ENCODE results near the gene MMP24. TPM values are rescaled to one million over a fixed set of nuclear protein-coding genes. Genes with fewer than 3 reads are reported as not detected.

MMP24 gene
- polyA plus RNA-seq, 1 of the 3 experiments (the other 2 are of a cell fraction) = 18.1 TPM

- TF ChIP-seq YY1 (IDR thresholded peaks at IDR 0.05; ENCODE audit: low read depth) = no peak
- no peak for TF ChIP-seq CHD2 (IDR thresholded peaks at IDR 0.05; ENCODE audit: low read length, partially characterized antibody)
- TF ChIP-seq TEAD4 (IDR thresholded peaks at IDR 0.05; ENCODE audit: borderline replicate concordance, insufficient read depth) = peak; percentile 80; the same call in 1 of the 2 replicates
- peak; percentile 90 for TF ChIP-seq FOSL2 (IDR thresholded peaks at IDR 0.05; ENCODE audit: borderline replicate concordance, low read depth)
- TF ChIP-seq ELF1 (IDR thresholded peaks at IDR 0.05) = no peak
- TF ChIP-seq NFIC (IDR thresholded peaks at IDR 0.05; ENCODE audit: borderline replicate concordance) = peak; percentile 88
- TF ChIP-seq RFX5 (IDR thresholded peaks at IDR 0.05; ENCODE audit: low read length) = no peak
- no peak for TF ChIP-seq SMC3 (IDR thresholded peaks at IDR 0.05; ENCODE audit: low read depth, low read length)
- TF ChIP-seq EP300 (IDR thresholded peaks at IDR 0.05; ENCODE audit: borderline replicate concordance in 1 of 2, low read depth in 1 of 2, low read length in 1 of 2) = peak in 1 of 2 experiments; percentile 95; a peak in 2 of 4 replicates
- peak; percentile 43; the same call in 1 of the 2 replicates for TF ChIP-seq FOXM1 (IDR thresholded peaks at IDR 0.05; ENCODE audit: low read depth)
- TF ChIP-seq USF2 (IDR thresholded peaks at IDR 0.05; ENCODE audit: borderline replicate concordance, low read depth, low read length) = no peak
- TF ChIP-seq TAF1 (IDR thresholded peaks at IDR 0.05; ENCODE audit: borderline replicate concordance, low read depth, low read length) = no peak
- TF ChIP-seq ZBTB33 (IDR thresholded peaks at IDR 0.05; ENCODE audit: borderline replicate concordance, low read depth) = peak; percentile 56; the same call in 1 of the 2 replicates
- TF ChIP-seq PBX3 (IDR thresholded peaks at IDR 0.05) = peak; percentile 77
- TF ChIP-seq RXRA (IDR thresholded peaks at IDR 0.05; ENCODE audit: borderline replicate concordance, low read depth) = peak; percentile 92
- TF ChIP-seq FOXJ3 (CRISPR knock-in tag; IDR thresholded peaks at IDR 0.05) = no peak
Measured at GRCh38 chr20:35312318-35312717, 85.8 kb downstream of the MMP24 start (continued).

GRCh38 chr20:35314816-35315631, 88.5 kb downstream of the MMP24 start:
- DNase-seq = no peak
- TF ChIP-seq FOSL2 (IDR thresholded peaks at IDR 0.05; ENCODE audit: borderline replicate concordance, low read depth) (no peak), YY1 (IDR thresholded peaks at IDR 0.05; ENCODE audit: low read depth) (no peak), RAD21 (IDR thresholded peaks at IDR 0.05; ENCODE audit: low read length) (no peak), FOXM1 (IDR thresholded peaks at IDR 0.05; ENCODE audit: low read depth) (no peak), NFIC (IDR thresholded peaks at IDR 0.05; ENCODE audit: borderline replicate concordance) (no peak), PBX3 (IDR thresholded peaks at IDR 0.05) (no peak), NRF1 (IDR thresholded peaks at IDR 0.05; ENCODE audit: low read depth, low read length) (no peak), POLR2AphosphoS5 (IDR thresholded peaks at IDR 0.05; ENCODE audit: low read depth, low read length) (no peak), JUND (IDR thresholded peaks at IDR 0.05) (no peak), SIN3A (IDR thresholded peaks at IDR 0.05; ENCODE audit: borderline replicate concordance, low read depth, low read length) (no peak), USF1 (IDR thresholded peaks at IDR 0.05; ENCODE audit: borderline replicate concordance, low read depth) (no peak), RXRA (IDR thresholded peaks at IDR 0.05; ENCODE audit: borderline replicate concordance, low read depth) (no peak)
- H3F3A ChIP-seq (replicated peaks; ENCODE audit: insufficient read depth) = peaks cover 40% of the 10 kb centered on the region
- H3K9ac ChIP-seq = no peak overlapping the region
- no peaks in the 10 kb centered on the region for H3K79me2 ChIP-seq (ENCODE audit: insufficient read depth)
- peaks cover 10 to 39% of the 10 kb centered on the region in 2 experiments for H3K4me1 ChIP-seq (ENCODE audit: control insufficient read depth in 1 of 2, insufficient read depth in 2 of 2, low read depth in 1 of 2, low read length in 1 of 2)
- H3K36me3 ChIP-seq (replicated peaks in 1 of 2; ENCODE audit: control insufficient read depth in 1 of 2, insufficient read depth in 2 of 2, low read length in 1 of 2) = no peaks in the 10 kb centered on the region
- H3K4me3 ChIP-seq (ENCODE audit: low read depth in 2 of 2, low read length in 1 of 2) = no peak overlapping the region
- no peak overlapping the region for H2AFZ ChIP-seq (ENCODE audit: low read depth)
- peak overlapping the region in 1 of 2 experiments; percentile 23; a peak in 1 of 4 replicates for H3K27ac ChIP-seq (ENCODE audit: low read depth in 2 of 2, low read length in 1 of 2)
- H3K4me2 ChIP-seq = no peak overlapping the region
- CTCF ChIA-PET = interaction anchor here (1.2 to 3.3 kb wide), 2 partner anchors 12 to 133 kb away, joined by 5 to 14 read pairs; no protein-coding TSS in a partner anchor
- WGBS (ENCODE audit: low lambda C conversion rate) = 94% methylated on average over 3 of the region's 3 CpGs
- H4K20me1 ChIP-seq (ENCODE audit: insufficient read depth) = no peaks in the 10 kb centered on the region
- H3K9me2 ChIP-seq = no peaks in the 10 kb centered on the region
- POLR2A ChIA-PET = no interaction called here
- H3K9me3 ChIP-seq = no peaks in the 10 kb centered on the region
- H3K27me3 ChIP-seq (ENCODE audit: insufficient read depth) = no peaks in the 10 kb centered on the region

Measured in SK-N-SH (cell line).